Ishikawa (cell line): Measurements from ENCODE around the gene IQGAP1.
A peak's percentile ranks its signal among the peaks of the same experiment; 100 is the strongest.

ENCODE experiments used
- CEBPB ChIP-seq: IDR thresholded peaks from 2 replicates; pipeline ENCODE4 v1.6.1; 2012
- CREB1 ChIP-seq: IDR thresholded peaks from 2 replicates; pipeline ENCODE4 v1.6.1; 2012; ENCODE audit warnings: low read depth
- EGR1 ChIP-seq: IDR thresholded peaks from 2 replicates; pipeline ENCODE4 v1.6.1; 2012
- EP300 ChIP-seq: IDR thresholded peaks from 2 replicates; pipeline ENCODE4 v1.6.1; 2012; ENCODE audit warnings: borderline replicate concordance
- FOXM1 ChIP-seq: IDR thresholded peaks from 2 replicates; pipeline ENCODE4 v1.6.1; 2012; ENCODE audit warnings: low read depth, borderline replicate concordance
- NFIC ChIP-seq: IDR thresholded peaks from 2 replicates; pipeline ENCODE4 v1.6.1; 2012
- RAD21 ChIP-seq: IDR thresholded peaks from 2 replicates; pipeline ENCODE4 v1.6.1; 2012; ENCODE audit warnings: low read depth
- TAF1 ChIP-seq: IDR thresholded peaks from 2 replicates; pipeline ENCODE4 v1.6.1; 2012; ENCODE audit warnings: low read depth, mild to moderate bottlenecking
- TCF12 ChIP-seq: IDR thresholded peaks from 2 replicates; pipeline ENCODE4 v1.6.1; 2012; ENCODE audit warnings: low read depth
- TEAD4 ChIP-seq: IDR thresholded peaks from 2 replicates; pipeline ENCODE4 v1.6.1; 2012
- YY1 ChIP-seq: IDR thresholded peaks from 2 replicates; pipeline ENCODE4 v1.6.1; 2012; ENCODE audit warnings: low read depth
- ZBTB7A ChIP-seq: IDR thresholded peaks from 2 replicates; pipeline ENCODE4 v1.6.1; 2012; ENCODE audit warnings: low read depth
- TF ChIP-seq, protein P1 (sequence below): IDR thresholded peaks from 2 replicates; pipeline ENCODE4 v1.6.1; 2012; ENCODE audit warnings: low read depth, mild to moderate bottlenecking
- TF ChIP-seq, protein P2 (sequence below): IDR thresholded peaks from 2 replicates; pipeline ENCODE4 v1.6.1; 2012
- TF ChIP-seq, protein P3 (sequence below): IDR thresholded peaks from 2 replicates; pipeline ENCODE4 v1.6.1; 2012

Gene IQGAP1

DNA sequence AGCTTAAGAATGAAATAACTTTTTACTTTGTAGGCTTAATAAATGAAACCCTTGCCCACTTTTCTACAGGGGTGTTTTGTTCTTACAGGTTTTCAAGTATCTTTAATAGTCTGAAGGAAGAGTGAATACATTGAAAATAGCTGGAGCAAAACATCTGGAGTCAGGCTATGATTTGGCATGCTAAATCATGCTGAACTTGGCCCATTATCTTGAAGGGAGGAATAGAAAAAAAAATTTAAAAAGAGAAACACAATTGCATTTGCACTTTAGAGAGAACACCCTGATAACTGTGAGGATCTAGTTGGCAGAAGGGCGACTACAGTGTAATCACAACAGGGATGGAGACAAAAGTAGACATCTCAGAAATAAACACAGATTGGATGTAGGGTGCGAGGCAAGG, 1.8 kb upstream of the IQGAP1 start:
- no peak for TF ChIP-seq TAF1
- no peak for TF ChIP-seq EGR1
- TF ChIP-seq, protein P1, sequence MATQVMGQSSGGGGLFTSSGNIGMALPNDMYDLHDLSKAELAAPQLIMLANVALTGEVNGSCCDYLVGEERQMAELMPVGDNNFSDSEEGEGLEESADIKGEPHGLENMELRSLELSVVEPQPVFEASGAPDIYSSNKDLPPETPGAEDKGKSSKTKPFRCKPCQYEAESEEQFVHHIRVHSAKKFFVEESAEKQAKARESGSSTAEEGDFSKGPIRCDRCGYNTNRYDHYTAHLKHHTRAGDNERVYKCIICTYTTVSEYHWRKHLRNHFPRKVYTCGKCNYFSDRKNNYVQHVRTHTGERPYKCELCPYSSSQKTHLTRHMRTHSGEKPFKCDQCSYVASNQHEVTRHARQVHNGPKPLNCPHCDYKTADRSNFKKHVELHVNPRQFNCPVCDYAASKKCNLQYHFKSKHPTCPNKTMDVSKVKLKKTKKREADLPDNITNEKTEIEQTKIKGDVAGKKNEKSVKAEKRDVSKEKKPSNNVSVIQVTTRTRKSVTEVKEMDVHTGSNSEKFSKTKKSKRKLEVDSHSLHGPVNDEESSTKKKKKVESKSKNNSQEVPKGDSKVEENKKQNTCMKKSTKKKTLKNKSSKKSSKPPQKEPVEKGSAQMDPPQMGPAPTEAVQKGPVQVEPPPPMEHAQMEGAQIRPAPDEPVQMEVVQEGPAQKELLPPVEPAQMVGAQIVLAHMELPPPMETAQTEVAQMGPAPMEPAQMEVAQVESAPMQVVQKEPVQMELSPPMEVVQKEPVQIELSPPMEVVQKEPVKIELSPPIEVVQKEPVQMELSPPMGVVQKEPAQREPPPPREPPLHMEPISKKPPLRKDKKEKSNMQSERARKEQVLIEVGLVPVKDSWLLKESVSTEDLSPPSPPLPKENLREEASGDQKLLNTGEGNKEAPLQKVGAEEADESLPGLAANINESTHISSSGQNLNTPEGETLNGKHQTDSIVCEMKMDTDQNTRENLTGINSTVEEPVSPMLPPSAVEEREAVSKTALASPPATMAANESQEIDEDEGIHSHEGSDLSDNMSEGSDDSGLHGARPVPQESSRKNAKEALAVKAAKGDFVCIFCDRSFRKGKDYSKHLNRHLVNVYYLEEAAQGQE: no peak
- TF ChIP-seq CEBPB: no peak
- TF ChIP-seq EP300: no peak
- TF ChIP-seq, protein P2, sequence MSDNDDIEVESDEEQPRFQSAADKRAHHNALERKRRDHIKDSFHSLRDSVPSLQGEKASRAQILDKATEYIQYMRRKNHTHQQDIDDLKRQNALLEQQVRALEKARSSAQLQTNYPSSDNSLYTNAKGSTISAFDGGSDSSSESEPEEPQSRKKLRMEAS: no peak
- TF ChIP-seq FOXM1: no peak
- no peak for TF ChIP-seq NFIC
- TF ChIP-seq TCF12: no peak
- no peak for TF ChIP-seq TEAD4
- no peak for TF ChIP-seq CREB1
- TF ChIP-seq, protein P3, sequence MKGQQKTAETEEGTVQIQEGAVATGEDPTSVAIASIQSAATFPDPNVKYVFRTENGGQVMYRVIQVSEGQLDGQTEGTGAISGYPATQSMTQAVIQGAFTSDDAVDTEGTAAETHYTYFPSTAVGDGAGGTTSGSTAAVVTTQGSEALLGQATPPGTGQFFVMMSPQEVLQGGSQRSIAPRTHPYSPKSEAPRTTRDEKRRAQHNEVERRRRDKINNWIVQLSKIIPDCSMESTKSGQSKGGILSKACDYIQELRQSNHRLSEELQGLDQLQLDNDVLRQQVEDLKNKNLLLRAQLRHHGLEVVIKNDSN: no peak
- TF ChIP-seq YY1: no peak

DNA sequence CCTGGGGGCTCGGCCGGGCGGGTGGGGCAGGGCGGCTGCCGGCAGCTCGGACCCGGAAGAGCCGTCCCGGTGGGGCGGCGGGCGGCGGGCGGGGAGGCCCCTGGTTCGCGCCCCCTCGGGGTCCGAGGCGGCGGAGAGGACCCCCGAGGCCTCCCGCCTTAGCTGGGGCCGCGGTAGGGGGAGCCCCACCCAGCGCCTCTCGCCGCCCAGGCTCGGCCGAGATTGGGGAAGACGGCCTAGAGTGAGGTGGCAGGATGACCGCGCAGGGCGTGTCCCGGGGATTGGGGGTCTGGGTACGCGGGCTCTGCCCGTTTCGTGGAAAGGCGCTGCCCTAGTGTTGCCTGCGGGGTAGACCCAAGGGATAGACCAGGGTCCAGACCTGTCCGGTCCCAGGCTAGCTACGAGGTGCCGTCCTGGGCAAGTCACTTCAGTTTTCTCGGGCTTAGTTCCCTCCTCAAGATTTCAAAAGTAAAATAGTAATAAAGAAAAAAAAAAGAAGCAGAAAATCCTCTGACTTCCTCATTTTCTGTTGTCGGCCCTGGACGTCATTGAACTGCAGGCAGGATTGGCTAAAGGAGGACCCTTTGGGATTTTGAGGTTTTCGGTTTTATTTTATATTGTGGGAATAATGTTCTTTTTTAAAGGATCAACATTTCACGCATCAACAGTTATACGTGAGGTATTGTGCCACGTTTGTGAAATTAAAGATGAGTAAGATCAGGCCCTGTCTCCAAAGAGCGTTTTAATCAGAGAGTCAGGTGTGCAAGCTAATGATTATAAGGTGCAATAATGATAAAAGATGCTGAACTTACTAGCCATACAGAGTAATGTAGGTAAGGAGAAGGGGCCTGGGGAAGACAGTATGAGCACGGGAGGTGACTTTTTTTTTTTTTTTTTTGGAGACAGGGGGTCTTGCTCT, 679 bp downstream of the IQGAP1 start:
- no peak for TF ChIP-seq EP300
- no peak for TF ChIP-seq TEAD4
- TF ChIP-seq ZBTB7A: peak; percentile 52; the same call in 1 of the 2 replicates

DNA sequence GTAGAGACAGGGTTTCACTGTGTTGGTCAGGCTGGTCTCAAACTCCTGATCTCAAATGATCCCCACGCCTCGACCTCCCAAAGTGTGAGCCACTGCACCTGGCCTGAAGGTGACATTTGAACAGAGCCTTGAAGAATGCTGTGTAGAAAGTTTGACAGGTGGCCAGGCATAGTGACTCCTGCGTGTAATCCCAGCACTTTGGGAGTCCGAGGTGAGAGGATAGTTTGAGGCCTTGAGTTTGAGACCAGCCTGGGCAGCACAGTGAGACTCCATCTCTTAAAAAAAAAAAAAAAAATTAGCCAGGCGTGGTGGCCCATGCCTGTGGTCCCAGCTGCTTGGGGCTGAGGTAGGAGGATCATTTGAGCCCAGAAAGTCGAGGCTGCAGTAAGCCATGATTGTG, 1.5 kb downstream of the IQGAP1 start:
- TF ChIP-seq TAF1 (no peak), TCF12 (no peak), EP300 (no peak), YY1 (no peak), TEAD4 (no peak), ZBTB7A (no peak)
- TF ChIP-seq, protein P2: no peak
- TF ChIP-seq, protein P3: no peak

DNA sequence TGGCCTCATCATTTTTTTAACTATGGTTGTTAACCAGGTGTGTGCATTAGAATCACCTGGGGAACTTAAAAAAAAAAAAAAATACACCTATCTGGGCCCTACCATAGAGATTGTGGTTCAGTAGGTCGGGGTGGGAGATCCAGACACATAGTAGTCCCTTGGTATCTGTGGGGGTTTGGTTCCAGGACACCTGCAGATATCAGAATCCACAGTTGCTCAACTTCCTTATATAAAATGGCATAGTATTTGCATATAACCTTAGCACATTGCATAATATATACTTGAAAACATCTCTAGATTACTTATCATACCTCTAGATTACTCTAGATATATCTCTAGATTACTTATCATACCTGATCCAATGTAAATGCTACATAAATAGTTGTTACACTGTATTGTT, 5.0 kb downstream of the IQGAP1 start:
- TF ChIP-seq FOXM1 (no peak), CREB1 (no peak), TAF1 (no peak), TEAD4 (no peak), CEBPB (no peak), ZBTB7A (no peak), RAD21 (no peak), TCF12 (no peak), YY1 (no peak)
- TF ChIP-seq, protein P3: no peak
- TF ChIP-seq, protein P1: no peak

DNA sequence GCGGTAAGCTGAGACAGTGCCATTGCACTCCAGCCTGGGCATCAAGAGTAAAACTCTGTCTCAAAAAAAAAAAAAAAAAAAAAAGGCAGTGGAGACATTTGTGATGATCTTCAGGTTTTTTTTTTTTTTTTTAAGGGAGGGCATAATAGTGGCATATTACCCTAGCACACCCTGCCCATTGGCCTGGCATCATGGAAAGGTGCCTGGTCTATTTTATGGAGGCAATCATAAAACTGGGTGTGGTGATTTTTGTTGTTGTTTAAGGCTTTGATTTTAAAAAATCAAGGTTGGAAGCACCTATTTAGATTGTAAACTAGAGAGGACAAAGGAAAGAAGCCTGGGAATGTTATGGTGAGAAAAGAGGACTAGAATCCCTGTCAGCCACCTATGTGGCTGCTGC, 6.0 kb downstream of the IQGAP1 start:
- TF ChIP-seq EP300 (no peak), EGR1 (no peak), CREB1 (no peak), RAD21 (no peak), CEBPB (no peak), TEAD4 (no peak), TAF1 (no peak), ZBTB7A (no peak)
- TF ChIP-seq, protein P2: no peak
